HepG2 (cell line): Measurements from ENCODE around the gene SELPLG. TPM values are rescaled to one million over a fixed set of nuclear protein-coding genes. Genes with fewer than 3 reads are reported as not detected.

Source experiments
- EHMT2 ChIP-seq: fragments of 200-600 bp; sonication (generic); IDR thresholded peaks from 2 replicates; pipeline ENCODE4 v1.7.0; 2017; ENCODE audit warnings: antibody characterized with exemption, low read depth, low read length, borderline replicate concordance
- ERF ChIP-seq: IDR thresholded peaks from 2 replicates; pipeline ENCODE4 v1.6.1; 2018; ENCODE audit warnings: missing biosample characterization, missing genetic modification reagents
- GPN1 ChIP-seq: sonication (generic); formaldehyde crosslinking; IDR thresholded peaks from 2 replicates; pipeline ENCODE4 v1.5.1; 2020; ENCODE audit warnings: missing genetic modification reagents, borderline replicate concordance
- HHEX ChIP-seq: IDR thresholded peaks from 2 replicates; pipeline ENCODE4 v1.6.1; 2016; ENCODE audit warnings: control low read depth
- IRF2 ChIP-seq: IDR thresholded peaks from 2 replicates; pipeline ENCODE4 v1.6.1; 2018; ENCODE audit warnings: missing genetic modification reagents, missing compliant biosample characterization
- KAT8 ChIP-seq: IDR thresholded peaks from 2 replicates; pipeline ENCODE4 v1.6.1; 2016; ENCODE audit warnings: missing genetic modification reagents, missing compliant biosample characterization
- NFE2L1 ChIP-seq: sonication (generic); formaldehyde crosslinking; IDR thresholded peaks from 2 replicates; pipeline ENCODE4 v1.4.0; 2020; ENCODE audit warnings: missing genetic modification reagents, mild to moderate bottlenecking, borderline replicate concordance
- NFKB2 ChIP-seq: sonication (generic); formaldehyde crosslinking; IDR thresholded peaks from 2 replicates; pipeline ENCODE4 v1.4.0; 2020; ENCODE audit warnings: missing genetic modification reagents, borderline replicate concordance
- PCBP2 ChIP-seq: fragments of 200-400 bp; formaldehyde crosslinking; optimal IDR thresholded peaks from 2 replicates; pipeline ENCODE3; 2018; ENCODE audit warnings: low read length, low read depth; ENCODE audit not compliant: poor library complexity, severe bottlenecking
- TCF7L2 ChIP-seq: IDR thresholded peaks from 2 replicates; pipeline ENCODE4 v1.6.1; 2011; ENCODE audit warnings: mild to moderate bottlenecking, low read depth, low read length, moderate library complexity
- ZFP36L1 ChIP-seq: sonication (generic); formaldehyde crosslinking; IDR thresholded peaks from 2 replicates; pipeline ENCODE4 v1.8.0; 2022; ENCODE audit warnings: mild to moderate bottlenecking, missing genetic modification reagents, moderate library complexity
- ZNF121 ChIP-seq: sonication (generic); formaldehyde crosslinking; IDR thresholded peaks from 2 replicates; pipeline ENCODE4 v1.5.0; 2020; ENCODE audit warnings: mild to moderate bottlenecking, missing genetic modification reagents
- ZNF230 ChIP-seq: sonication (generic); formaldehyde crosslinking; IDR thresholded peaks from 2 replicates; pipeline ENCODE4 v1.4.0; 2020; ENCODE audit warnings: mild to moderate bottlenecking, missing genetic modification reagents
- ZNF253 ChIP-seq: sonication (generic); formaldehyde crosslinking; IDR thresholded peaks from 2 replicates; pipeline ENCODE4 v1.8.0; 2022; ENCODE audit warnings: mild to moderate bottlenecking, missing genetic modification reagents, borderline replicate concordance
- ZNF296 ChIP-seq: sonication (generic); formaldehyde crosslinking; conservative IDR thresholded peaks from 2 replicates; pipeline ENCODE4 v1.5.0; 2020; ENCODE audit warnings: mild to moderate bottlenecking, missing genetic modification reagents
- polyA plus RNA-seq, 8 experiments: library from polyadenylated mRNA; depleted of rRNA in 3 of 8; stranded (reverse) in 7 of 8; unstranded in 1 of 8; fragments of >200 nt; fragmentation: Illumina TruSeq in 4 of 8; extraction: Trizol in 4 of 8; gene quantifications; 2 replicates each; pipeline versions ENCODE4 v1.2.1 to v1.2.3, GENCODE V29; 2011 to 2016; ENCODE audit warnings: low read depth in 4 of 8, missing spikeins in 1 of 8, mixed read lengths in 1 of 8; ENCODE audit not compliant: insufficient read depth in 1 of 8
- total RNA-seq, 5 experiments: library from RNA; depleted of rRNA; stranded (reverse); fragments of >200 nt; fragmentation: Illumina TruSeq; extraction: Trizol; gene quantifications; 2 replicates each; pipeline ENCODE4 v1.2.3, GENCODE V29; 2016; ENCODE audit warnings: low read depth in 1 of 5
- TF ChIP-seq, protein P1 (sequence below): sonication (generic); formaldehyde crosslinking; IDR thresholded peaks from 2 replicates; pipeline ENCODE4 v1.9.0; 2022; ENCODE audit warnings: missing genetic modification reagents, mild to moderate bottlenecking, borderline replicate concordance
- TF ChIP-seq, protein P2 (sequence below): sonication (generic); formaldehyde crosslinking; IDR thresholded peaks from 2 replicates; pipeline ENCODE4 v1.4.0; 2020; ENCODE audit warnings: missing genetic modification reagents, borderline replicate concordance
- TF ChIP-seq, protein P3 (sequence below): sonication (generic); formaldehyde crosslinking; IDR thresholded peaks from 2 replicates; pipeline ENCODE4 v1.8.0; 2023; ENCODE audit warnings: mild to moderate bottlenecking, missing genetic modification reagents
- TF ChIP-seq, protein P4 (sequence below): sonication (generic); formaldehyde crosslinking; IDR thresholded peaks from 2 replicates; pipeline ENCODE4 v1.8.0; 2022; ENCODE audit warnings: missing genetic modification reagents, mild to moderate bottlenecking, moderate library complexity, borderline replicate concordance
- TF ChIP-seq, protein P5 (sequence below): sonication (generic); formaldehyde crosslinking; IDR thresholded peaks from 2 replicates; pipeline ENCODE4 v1.5.1; 2020; ENCODE audit warnings: mild to moderate bottlenecking, missing genetic modification reagents

SELPLG gene
- total and polyA plus RNA-seq, 2 of the 13 experiments (the other 11 are each of a cell fraction or from before 2014, with no cell fraction given) = 0.12 TPM; not detected in 1

DNA sequence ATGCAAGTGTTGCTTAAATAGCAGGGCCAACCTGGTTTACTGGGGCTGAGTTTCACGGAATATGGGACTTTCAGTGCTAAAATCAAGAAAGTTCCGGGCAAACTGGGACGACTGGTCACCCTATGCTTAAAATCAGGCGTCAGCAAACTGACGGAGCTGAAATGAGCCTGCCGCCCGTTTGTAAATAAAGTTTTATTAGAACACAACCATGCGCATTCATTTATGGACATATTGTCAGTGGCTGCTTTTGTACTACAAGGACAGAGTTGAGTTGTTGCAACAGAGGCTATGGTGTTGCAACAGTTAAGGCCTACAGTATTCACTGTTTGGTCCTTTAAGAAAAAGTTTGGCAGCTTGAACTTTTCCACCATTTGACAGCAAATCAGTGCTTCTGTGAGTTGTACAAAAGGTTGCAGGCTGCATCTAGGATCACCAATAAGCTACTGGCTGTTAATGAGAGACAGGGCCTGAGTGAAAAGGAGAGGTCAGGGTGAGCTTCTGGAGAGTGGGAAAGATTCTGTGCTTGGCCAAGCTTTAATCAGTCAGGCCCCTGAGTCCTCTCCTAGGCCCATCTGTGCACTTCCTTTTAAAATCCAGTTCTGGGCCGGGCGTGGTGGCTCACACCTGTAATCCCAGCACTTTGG, 13.3 kb downstream of the SELPLG start (continued):
- TF ChIP-seq, protein P1, sequence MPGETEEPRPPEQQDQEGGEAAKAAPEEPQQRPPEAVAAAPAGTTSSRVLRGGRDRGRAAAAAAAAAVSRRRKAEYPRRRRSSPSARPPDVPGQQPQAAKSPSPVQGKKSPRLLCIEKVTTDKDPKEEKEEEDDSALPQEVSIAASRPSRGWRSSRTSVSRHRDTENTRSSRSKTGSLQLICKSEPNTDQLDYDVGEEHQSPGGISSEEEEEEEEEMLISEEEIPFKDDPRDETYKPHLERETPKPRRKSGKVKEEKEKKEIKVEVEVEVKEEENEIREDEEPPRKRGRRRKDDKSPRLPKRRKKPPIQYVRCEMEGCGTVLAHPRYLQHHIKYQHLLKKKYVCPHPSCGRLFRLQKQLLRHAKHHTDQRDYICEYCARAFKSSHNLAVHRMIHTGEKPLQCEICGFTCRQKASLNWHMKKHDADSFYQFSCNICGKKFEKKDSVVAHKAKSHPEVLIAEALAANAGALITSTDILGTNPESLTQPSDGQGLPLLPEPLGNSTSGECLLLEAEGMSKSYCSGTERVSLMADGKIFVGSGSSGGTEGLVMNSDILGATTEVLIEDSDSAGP (CRISPR knock-in tag) = no peak; the same call in 1 of the 2 replicates
- peak; percentile 76; the same call in 1 of the 2 replicates for TF ChIP-seq KAT8 (CRISPR knock-in tag)
- TF ChIP-seq TCF7L2 = no peak
- no peak for TF ChIP-seq NFE2L1 (CRISPR knock-in tag)
- TF ChIP-seq, protein P2, sequence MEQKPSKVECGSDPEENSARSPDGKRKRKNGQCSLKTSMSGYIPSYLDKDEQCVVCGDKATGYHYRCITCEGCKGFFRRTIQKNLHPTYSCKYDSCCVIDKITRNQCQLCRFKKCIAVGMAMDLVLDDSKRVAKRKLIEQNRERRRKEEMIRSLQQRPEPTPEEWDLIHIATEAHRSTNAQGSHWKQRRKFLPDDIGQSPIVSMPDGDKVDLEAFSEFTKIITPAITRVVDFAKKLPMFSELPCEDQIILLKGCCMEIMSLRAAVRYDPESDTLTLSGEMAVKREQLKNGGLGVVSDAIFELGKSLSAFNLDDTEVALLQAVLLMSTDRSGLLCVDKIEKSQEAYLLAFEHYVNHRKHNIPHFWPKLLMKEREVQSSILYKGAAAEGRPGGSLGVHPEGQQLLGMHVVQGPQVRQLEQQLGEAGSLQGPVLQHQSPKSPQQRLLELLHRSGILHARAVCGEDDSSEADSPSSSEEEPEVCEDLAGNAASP = 0 out of 2 replicates have a peak, but pooled peaks have one; percentile 25
- no peak for TF ChIP-seq NFKB2
- TF ChIP-seq, protein P3, sequence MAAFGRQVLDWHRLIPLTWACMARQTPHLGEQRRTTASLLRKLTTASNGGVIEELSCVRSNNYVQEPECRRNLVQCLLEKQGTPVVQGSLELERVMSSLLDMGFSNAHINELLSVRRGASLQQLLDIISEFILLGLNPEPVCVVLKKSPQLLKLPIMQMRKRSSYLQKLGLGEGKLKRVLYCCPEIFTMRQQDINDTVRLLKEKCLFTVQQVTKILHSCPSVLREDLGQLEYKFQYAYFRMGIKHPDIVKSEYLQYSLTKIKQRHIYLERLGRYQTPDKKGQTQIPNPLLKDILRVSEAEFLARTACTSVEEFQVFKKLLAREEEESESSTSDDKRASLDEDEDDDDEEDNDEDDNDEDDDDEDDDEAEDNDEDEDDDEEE = no peak
- TF ChIP-seq HHEX = no peak
- no peak for TF ChIP-seq ZNF230 (CRISPR knock-in tag)
- TF ChIP-seq, protein P4, sequence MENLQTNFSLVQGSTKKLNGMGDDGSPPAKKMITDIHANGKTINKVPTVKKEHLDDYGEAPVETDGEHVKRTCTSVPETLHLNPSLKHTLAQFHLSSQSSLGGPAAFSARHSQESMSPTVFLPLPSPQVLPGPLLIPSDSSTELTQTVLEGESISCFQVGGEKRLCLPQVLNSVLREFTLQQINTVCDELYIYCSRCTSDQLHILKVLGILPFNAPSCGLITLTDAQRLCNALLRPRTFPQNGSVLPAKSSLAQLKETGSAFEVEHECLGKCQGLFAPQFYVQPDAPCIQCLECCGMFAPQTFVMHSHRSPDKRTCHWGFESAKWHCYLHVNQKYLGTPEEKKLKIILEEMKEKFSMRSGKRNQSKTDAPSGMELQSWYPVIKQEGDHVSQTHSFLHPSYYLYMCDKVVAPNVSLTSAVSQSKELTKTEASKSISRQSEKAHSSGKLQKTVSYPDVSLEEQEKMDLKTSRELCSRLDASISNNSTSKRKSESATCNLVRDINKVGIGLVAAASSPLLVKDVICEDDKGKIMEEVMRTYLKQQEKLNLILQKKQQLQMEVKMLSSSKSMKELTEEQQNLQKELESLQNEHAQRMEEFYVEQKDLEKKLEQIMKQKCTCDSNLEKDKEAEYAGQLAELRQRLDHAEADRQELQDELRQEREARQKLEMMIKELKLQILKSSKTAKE (CRISPR knock-in tag) = no peak
- TF ChIP-seq EHMT2 = peak; percentile 59; the same call in 1 of the 2 replicates
- no peak for TF ChIP-seq ZNF296
- TF ChIP-seq, protein P5, sequence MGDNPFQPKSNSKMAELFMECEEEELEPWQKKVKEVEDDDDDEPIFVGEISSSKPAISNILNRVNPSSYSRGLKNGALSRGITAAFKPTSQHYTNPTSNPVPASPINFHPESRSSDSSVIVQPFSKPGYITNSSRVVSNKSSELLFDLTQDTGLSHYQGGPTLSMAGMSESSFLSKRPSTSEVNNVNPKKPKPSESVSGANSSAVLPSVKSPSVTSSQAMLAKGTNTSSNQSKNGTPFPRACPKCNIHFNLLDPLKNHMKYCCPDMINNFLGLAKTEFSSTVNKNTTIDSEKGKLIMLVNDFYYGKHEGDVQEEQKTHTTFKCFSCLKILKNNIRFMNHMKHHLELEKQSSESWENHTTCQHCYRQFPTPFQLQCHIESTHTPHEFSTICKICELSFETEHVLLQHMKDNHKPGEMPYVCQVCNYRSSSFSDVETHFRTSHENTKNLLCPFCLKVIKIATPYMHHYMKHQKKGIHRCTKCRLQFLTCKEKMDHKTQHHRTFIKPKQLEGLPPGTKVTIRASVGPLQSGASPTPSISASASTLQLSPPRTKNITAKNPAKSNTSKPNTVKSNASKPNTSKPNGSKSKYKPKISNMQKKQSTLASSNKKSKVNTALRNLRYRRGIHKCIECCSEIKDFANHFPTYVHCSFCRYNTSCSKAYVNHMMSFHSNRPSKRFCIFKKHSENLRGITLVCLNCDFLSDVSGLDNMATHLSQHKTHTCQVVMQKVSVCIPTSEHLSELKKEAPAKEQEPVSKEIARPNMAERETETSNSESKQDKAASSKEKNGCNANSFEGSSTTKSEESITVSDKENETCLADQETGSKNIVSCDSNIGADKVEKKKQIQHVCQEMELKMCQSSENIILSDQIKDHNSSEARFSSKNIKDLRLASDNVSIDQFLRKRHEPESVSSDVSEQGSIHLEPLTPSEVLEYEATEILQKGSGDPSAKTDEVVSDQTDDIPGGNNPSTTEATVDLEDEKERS (CRISPR knock-in tag) = 0 out of 2 replicates have a peak, but pooled peaks have one; percentile 30
- no peak for TF ChIP-seq PCBP2
- no peak for TF ChIP-seq ERF (CRISPR knock-in tag)
- no peak for TF ChIP-seq ZNF253 (CRISPR knock-in tag)
- no peak for TF ChIP-seq ZNF121 (CRISPR knock-in tag)
- TF ChIP-seq GPN1 = no peak
- no peak for TF ChIP-seq IRF2 (CRISPR knock-in tag)
- no peak for TF ChIP-seq ZFP36L1 (CRISPR knock-in tag)
